Heart left ventricle (tissue), 13 donors: ENCODE data around the gene CHMP3.

ENCODE experiments used
- CTCF ChIP-seq, 12 donors: fragments of 200-600 bp; sonication (generic) in 4 of 12; IDR thresholded peaks; one replicate each; pipeline versions ENCODE4 v1.5.0 to v1.8.0; 2018 to 2022; ENCODE audit warnings: antibody characterized with exemption in 12 of 12, mild to moderate bottlenecking in 5 of 12
- POLR2A ChIP-seq, 2 donors: fragments of 450-650 bp; IDR thresholded peaks; one replicate each; pipeline ENCODE4 v1.6.1; 2017; ENCODE audit warnings: antibody characterized with exemption in 2 of 2, mild to moderate bottlenecking in 2 of 2, moderate library complexity in 2 of 2
- donor health status: ischemic (EF 13 %, LVEDD 7.1; RV severe dilation, severe dysfunction).
- donor health status: DM: no; HTN: yes; CAD: no.
- donor health status: DM: no; HTN: no; CAD: no.
- donor health status: ischemic (EF 25% LVEDD 6.9; RV normal size, moderate dysfunction).
- donor health status: ischemic (EF 25% LVEDD 5.7; RV mildly dilated, moderate dysfunction).
- donor health status: ischemic (EF 35%, LVEDD 5.7; RV mildly dilated, moderate dysfunction).
- donor health status: nonischemic (EF 11% LVEDD 7.7; RV severe dilation, severe dysfunction).
- donor health status: DM: yes; HTN: yes; CAD: no.
- donor health status: PGD.
- donor health status: ischemic (EF 29% LVEDD 5.4; RV normal size, mild dysfunction).
- donor health status: nonischemic (EF 23%, LVEDD 6.1; RV moderate dilation, normal function).

GRCh38 chr2:86522711-86523110 lies 40.5 kb downstream of the CHMP3 start:
- TF ChIP-seq POLR2A (IDR thresholded peaks at IDR 0.05) (no peak), CTCF (IDR thresholded peaks at IDR 0.05) (no peak)
